IPS-NIHi11 (cell line): ENCODE measurements around the gene TAS1R2.

ENCODE experiments used
- DNase-seq: peaks from one replicate; pipeline ENCODE4 v3.0.0; 2012; ENCODE audit warnings: mixed read lengths, low spot score

TAS1R2 gene

DNA sequence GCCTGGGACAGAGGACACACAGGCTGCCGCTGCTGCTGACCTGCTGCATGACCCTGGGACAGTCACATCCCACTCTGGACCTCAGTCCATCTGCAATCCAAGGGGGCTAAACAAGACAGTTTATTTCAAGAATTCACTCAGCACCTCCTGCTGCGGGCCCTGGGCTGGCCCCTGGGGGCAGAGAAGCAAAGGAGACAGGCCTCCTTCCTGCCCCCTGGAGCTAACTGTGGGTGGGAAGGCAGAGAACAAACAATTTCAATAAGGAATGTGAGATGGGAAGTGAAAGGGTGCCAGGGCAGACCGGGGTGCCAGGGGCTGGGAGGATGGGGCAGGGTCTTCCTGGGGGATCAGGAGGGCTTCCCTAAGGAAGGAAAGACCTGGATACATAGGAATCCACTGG, 60.0 kb downstream of the TAS1R2 start:
- DNase-seq = no peak

DNA sequence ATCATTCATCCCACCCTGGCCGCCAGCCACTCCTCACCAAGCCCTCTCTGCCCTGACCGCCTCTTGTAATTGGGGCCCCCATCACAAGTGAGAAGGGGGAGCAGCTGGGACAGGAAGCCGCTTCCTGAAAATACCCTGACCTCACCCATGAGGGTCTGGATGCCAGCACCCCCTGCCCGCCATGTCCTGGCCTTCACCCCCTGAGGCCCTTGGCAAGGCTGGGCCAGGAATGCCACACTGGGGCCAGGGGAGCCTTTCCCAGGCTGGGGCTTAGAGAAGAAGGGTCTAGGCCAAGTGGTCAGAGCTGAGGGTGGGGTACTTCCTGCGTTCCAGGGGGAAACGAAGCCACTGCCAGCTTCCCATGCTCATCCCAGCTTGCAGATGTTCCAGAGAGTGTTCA, 60.5 kb downstream of the TAS1R2 start:
- no peak for DNase-seq

DNA sequence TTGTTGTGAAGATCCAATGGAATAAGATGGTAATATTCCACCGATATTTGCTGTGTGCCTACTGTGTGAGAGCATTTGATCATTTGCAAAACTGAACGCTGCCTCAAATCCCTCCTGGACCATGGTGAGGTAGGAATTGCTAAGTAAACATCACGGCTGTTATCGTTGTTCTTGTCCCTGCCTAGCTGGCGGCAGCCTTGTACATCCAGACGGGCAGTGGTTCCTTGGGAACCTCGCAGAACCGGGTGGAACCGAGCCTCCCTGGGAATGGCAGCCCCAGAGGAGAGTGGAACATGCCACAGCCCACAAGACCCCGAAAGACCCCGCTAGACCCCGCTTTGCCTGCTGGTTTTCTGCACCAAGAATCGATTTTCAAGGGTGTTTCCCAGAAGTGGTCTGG, 60.9 kb downstream of the TAS1R2 start:
- DNase-seq = no peak

DNA sequence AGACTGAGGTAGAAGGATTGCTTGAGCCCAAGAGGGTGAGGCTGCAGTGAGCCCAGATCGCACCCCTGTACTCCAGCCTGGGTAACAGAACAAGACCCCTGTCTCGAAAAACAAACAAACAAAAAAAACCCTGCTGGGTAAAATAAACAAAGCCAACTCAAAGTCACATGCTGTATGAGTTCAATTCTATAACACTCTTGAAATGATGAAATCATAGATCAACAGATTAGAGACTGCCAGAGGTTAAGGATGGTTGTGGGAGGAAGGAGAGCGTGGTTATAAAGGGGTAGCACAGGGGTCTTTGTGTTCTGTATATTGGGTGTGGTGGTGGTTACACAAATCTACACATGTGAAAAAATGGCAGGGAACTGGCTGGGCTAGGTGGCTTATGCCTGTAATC, 62.5 kb downstream of the TAS1R2 start:
- DNase-seq = no peak

DNA sequence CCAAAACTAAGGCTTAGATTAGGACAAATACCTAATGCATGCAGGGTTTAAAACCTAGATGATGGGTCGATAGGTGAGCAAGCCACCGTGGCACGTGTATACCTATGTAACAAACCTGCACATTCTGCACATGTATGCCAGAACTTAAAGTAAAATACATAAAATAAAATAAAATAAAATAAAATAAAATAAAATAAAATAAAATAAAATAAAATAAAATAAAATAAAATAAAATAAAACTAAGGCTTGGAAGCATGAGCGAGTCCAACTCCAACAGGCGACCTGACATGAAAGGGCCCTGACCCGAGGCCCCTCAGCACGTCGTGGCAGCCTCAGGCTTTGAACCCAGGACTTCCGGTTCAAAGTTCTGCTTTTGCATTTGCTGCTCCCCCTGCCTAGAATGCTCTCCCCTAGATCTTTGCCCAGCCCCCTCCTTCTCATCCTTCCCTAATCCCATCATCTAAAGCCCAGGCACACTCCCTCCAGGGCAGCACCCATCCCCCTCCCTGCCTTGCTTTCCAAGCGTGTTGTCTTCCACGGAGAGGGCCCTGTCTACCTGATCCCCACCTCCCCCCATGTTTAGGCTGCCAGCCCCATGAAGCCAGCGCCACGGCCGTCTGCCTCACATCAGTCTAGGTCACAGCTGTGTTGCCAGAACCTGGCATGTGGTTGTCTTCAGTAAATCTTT, 64.3 kb downstream of the TAS1R2 start:
- no peak for DNase-seq

DNA sequence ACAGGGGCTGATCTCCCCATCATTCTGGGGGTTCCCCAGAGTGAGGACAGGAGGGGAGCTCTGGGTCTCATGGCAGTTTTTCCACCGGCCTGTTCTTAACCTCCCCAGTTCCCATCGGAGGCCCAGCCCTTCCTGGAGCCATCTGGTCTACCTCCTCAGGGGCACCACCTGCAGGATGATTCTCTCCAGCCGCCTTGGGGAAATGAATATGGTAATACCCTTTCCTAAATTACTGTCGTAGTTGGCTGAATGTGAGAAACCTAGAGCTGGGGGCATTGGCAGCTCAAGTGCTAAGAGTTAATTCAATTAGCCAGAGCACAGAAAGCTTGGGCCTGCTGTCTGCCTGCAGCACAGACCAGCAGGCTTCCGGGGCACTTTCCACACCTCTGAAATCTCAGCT, 64.9 kb downstream of the TAS1R2 start:
- DNase-seq = peak; percentile 86

DNA sequence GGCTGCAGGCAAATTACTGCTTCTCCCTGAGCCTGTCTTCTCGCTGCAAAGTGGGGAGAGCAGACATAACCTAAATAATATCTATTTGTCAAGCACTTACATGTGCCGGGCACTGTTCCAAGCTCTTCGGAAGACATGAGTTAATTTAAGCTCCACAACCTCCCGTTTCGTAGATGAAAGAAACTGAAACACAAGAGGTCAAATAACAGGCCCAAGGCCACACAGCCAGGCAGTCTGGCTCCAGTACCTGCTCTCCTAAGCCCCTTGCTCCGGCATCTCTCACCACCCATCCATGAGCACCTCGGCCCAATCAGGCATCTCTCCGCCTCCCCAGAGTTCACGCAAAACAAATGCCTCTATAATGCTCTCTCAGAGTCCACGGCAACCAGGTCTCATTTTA, 65.4 kb downstream of the TAS1R2 start:
- no peak for DNase-seq

DNA sequence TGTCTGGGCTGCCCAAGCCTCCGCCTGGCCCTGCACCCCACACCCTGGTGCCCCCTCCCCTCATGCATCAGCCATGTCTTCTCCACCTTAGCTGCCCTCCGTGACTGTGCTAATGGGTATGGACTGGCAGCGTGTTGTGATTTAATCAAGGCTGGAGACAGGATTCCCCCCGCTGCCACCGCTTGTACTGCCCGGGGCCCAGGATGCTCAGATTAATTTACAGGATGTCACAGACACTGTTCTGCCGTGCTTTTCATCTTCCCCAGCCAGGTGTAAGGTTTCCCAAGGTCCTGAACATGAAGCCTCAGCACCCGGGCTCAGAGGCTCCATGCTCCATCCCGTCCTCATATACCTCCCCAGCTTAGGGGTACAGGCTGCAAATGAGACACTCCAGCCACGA, 66.3 kb downstream of the TAS1R2 start:
- DNase-seq = no peak

DNA sequence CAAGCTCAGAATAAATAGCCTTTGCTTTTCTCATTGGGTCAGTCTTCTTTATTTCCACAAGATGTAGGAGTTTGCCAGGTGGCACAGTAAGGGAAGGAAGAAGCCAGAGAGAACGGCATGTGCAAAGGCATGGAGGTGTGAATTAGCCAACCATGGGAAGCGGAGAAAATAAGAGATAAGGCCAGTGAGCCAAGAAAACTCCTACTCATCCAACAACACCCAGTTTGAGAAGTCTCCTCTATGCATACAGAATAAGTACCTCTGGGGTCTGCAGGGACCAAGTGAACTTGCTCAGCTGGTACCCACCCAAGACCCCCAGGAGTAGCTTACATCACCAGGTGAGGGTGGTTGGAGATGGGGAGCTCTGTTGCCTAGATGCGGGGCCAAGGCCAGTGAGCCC, 66.7 kb downstream of the TAS1R2 start:
- no peak for DNase-seq
